ENCODE data around the gene GALNT5. TPM values are rescaled to one million over a fixed set of nuclear protein-coding genes. Genes with fewer than 3 reads are reported as not detected.

Gene GALNT5
- total RNA-seq, 1 experiment from 2014 or later = not detected

GRCh38 chr2:157315901-157316300, 58.4 kb downstream of the GALNT5 start:
- Histone ChIP-seq H3K27me3 (replicated peaks; ENCODE audit: insufficient read depth, low read depth, low read length, poor library complexity) (peaks cover 17% of the 10 kb centered on the region), H3K4me3 (ENCODE audit: low read depth, low read length, poor library complexity, severe bottlenecking) (no peak overlapping the region), H3K27ac (ENCODE audit: low read depth, low read length, poor library complexity, severe bottlenecking) (no peak overlapping the region), H3K4me1 (ENCODE audit: insufficient read depth, low read length, poor library complexity, severe bottlenecking) (no peaks in the 10 kb centered on the region), H3K36me3 (ENCODE audit: insufficient read depth, low read length, poor library complexity, severe bottlenecking) (no peaks in the 10 kb centered on the region), H3K9me3 (ENCODE audit: low read depth, low read length, poor library complexity, severe bottlenecking) (no peaks in the 10 kb centered on the region)
- ChIA-PET POLR2A (ENCODE audit: low non-redundant PET) (no interaction called here), CTCF (no interaction called here)
- no peak for DNase-seq (ENCODE audit: low spot score)
- TF ChIP-seq CTCF (conservative IDR thresholded peaks at IDR 0.05; ENCODE audit: low read depth, low read length) (no peak), EZH2 (IDR thresholded peaks at IDR 0.05; ENCODE audit: borderline replicate concordance, low read depth, low read length, poor library complexity, severe bottlenecking) (no peak)
- intact Hi-C loops (cut with micrococcal nuclease; ENCODE audit: unreplicated experiment) = no loop called here
- no TSS peak for BruUV-seq (replicated peaks)

GRCh38 chr2:157318884-157319283, 61.4 kb downstream of the GALNT5 start:
- Histone ChIP-seq H3K27me3 (replicated peaks; ENCODE audit: insufficient read depth, low read depth, low read length, poor library complexity) (peaks cover 20% of the 10 kb centered on the region), H3K4me3 (ENCODE audit: low read depth, low read length, poor library complexity, severe bottlenecking) (no peak overlapping the region), H3K4me1 (ENCODE audit: insufficient read depth, low read length, poor library complexity, severe bottlenecking) (no peaks in the 10 kb centered on the region), H3K9me3 (ENCODE audit: low read depth, low read length, poor library complexity, severe bottlenecking) (no peaks in the 10 kb centered on the region), H3K36me3 (ENCODE audit: insufficient read depth, low read length, poor library complexity, severe bottlenecking) (no peaks in the 10 kb centered on the region), H3K27ac (ENCODE audit: low read depth, low read length, poor library complexity, severe bottlenecking) (no peak overlapping the region)
- CTCF ChIA-PET = no interaction called here
- TF ChIP-seq CTCF (conservative IDR thresholded peaks at IDR 0.05; ENCODE audit: low read depth, low read length) (no peak), EZH2 (IDR thresholded peaks at IDR 0.05; ENCODE audit: borderline replicate concordance, low read depth, low read length, poor library complexity, severe bottlenecking) (no peak)
- no TSS peak for BruUV-seq (replicated peaks)
- DNase-seq (ENCODE audit: low spot score) = no peak
- intact Hi-C loops (cut with micrococcal nuclease; ENCODE audit: unreplicated experiment) = no loop called here
- POLR2A ChIA-PET (ENCODE audit: low non-redundant PET) = no interaction called here

- Histone ChIP-seq H3K9me3 (ENCODE audit: low read depth, low read length, poor library complexity, severe bottlenecking) (no peaks in the 10 kb centered on the region), H3K27ac (ENCODE audit: low read depth, low read length, poor library complexity, severe bottlenecking) (no peak overlapping the region), H3K4me1 (ENCODE audit: insufficient read depth, low read length, poor library complexity, severe bottlenecking) (no peaks in the 10 kb centered on the region), H3K4me3 (ENCODE audit: low read depth, low read length, poor library complexity, severe bottlenecking) (no peak overlapping the region), H3K36me3 (ENCODE audit: insufficient read depth, low read length, poor library complexity, severe bottlenecking) (no peaks in the 10 kb centered on the region), H3K27me3 (replicated peaks; ENCODE audit: insufficient read depth, low read depth, low read length, poor library complexity) (peaks cover 27% of the 10 kb centered on the region)
- no peak for TF ChIP-seq EZH2 (IDR thresholded peaks at IDR 0.05; ENCODE audit: borderline replicate concordance, low read depth, low read length, poor library complexity, severe bottlenecking)
- no TSS peak for BruUV-seq (replicated peaks)
- no peak for DNase-seq (ENCODE audit: low spot score)
- intact Hi-C loops (cut with micrococcal nuclease; ENCODE audit: unreplicated experiment) = no loop called here
- CTCF ChIA-PET = no interaction called here
- POLR2A ChIA-PET (ENCODE audit: low non-redundant PET) = no interaction called here
These were observed 62.3 kb downstream of the GALNT5 start for GRCh38 chr2:157319795-157320194.

GRCh38 chr2:157320409-157320808, 62.9 kb downstream of the GALNT5 start:
- Histone ChIP-seq H3K4me1 (ENCODE audit: insufficient read depth, low read length, poor library complexity, severe bottlenecking) (no peaks in the 10 kb centered on the region), H3K27ac (ENCODE audit: low read depth, low read length, poor library complexity, severe bottlenecking) (no peak overlapping the region), H3K27me3 (replicated peaks; ENCODE audit: insufficient read depth, low read depth, low read length, poor library complexity) (peaks cover 32% of the 10 kb centered on the region), H3K4me3 (ENCODE audit: low read depth, low read length, poor library complexity, severe bottlenecking) (no peak overlapping the region), H3K36me3 (ENCODE audit: insufficient read depth, low read length, poor library complexity, severe bottlenecking) (no peaks in the 10 kb centered on the region), H3K9me3 (ENCODE audit: low read depth, low read length, poor library complexity, severe bottlenecking) (no peaks in the 10 kb centered on the region)
- intact Hi-C loops (cut with micrococcal nuclease; ENCODE audit: unreplicated experiment) = no loop called here
- TF ChIP-seq EZH2 (IDR thresholded peaks at IDR 0.05; ENCODE audit: borderline replicate concordance, low read depth, low read length, poor library complexity, severe bottlenecking) (no peak), CTCF (conservative IDR thresholded peaks at IDR 0.05; ENCODE audit: low read depth, low read length) (no peak)
- BruUV-seq (replicated peaks) = no TSS peak
- DNase-seq (ENCODE audit: low spot score) = no peak
- POLR2A ChIA-PET (ENCODE audit: low non-redundant PET) = no interaction called here
- CTCF ChIA-PET = no interaction called here

All from A673 (cell line).